Measurements from ENCODE around the gene INSR.

GRCh38 chr19:7267792-7268704 lies 26.2 kb downstream of the INSR start:
- TF ChIP-seq POLR2A (IDR thresholded peaks at IDR 0.05) = no peak
- TF ChIP-seq, protein P1, sequence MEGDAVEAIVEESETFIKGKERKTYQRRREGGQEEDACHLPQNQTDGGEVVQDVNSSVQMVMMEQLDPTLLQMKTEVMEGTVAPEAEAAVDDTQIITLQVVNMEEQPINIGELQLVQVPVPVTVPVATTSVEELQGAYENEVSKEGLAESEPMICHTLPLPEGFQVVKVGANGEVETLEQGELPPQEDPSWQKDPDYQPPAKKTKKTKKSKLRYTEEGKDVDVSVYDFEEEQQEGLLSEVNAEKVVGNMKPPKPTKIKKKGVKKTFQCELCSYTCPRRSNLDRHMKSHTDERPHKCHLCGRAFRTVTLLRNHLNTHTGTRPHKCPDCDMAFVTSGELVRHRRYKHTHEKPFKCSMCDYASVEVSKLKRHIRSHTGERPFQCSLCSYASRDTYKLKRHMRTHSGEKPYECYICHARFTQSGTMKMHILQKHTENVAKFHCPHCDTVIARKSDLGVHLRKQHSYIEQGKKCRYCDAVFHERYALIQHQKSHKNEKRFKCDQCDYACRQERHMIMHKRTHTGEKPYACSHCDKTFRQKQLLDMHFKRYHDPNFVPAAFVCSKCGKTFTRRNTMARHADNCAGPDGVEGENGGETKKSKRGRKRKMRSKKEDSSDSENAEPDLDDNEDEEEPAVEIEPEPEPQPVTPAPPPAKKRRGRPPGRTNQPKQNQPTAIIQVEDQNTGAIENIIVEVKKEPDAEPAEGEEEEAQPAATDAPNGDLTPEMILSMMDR (IDR thresholded peaks at IDR 0.05) = no peak
